HG03064 (cell line): ENCODE results near the gene BCAT1.

Experiments used
- ATAC-seq: cut with Tn5 transposase; IDR thresholded peaks from one replicate; pipeline ENCODE4 v1.9.1; 2021; ENCODE audit warnings: low read depth; ENCODE audit not compliant: unreplicated experiment

BCAT1 gene, protein sequence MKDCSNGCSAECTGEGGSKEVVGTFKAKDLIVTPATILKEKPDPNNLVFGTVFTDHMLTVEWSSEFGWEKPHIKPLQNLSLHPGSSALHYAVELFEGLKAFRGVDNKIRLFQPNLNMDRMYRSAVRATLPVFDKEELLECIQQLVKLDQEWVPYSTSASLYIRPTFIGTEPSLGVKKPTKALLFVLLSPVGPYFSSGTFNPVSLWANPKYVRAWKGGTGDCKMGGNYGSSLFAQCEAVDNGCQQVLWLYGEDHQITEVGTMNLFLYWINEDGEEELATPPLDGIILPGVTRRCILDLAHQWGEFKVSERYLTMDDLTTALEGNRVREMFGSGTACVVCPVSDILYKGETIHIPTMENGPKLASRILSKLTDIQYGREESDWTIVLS

DNA sequence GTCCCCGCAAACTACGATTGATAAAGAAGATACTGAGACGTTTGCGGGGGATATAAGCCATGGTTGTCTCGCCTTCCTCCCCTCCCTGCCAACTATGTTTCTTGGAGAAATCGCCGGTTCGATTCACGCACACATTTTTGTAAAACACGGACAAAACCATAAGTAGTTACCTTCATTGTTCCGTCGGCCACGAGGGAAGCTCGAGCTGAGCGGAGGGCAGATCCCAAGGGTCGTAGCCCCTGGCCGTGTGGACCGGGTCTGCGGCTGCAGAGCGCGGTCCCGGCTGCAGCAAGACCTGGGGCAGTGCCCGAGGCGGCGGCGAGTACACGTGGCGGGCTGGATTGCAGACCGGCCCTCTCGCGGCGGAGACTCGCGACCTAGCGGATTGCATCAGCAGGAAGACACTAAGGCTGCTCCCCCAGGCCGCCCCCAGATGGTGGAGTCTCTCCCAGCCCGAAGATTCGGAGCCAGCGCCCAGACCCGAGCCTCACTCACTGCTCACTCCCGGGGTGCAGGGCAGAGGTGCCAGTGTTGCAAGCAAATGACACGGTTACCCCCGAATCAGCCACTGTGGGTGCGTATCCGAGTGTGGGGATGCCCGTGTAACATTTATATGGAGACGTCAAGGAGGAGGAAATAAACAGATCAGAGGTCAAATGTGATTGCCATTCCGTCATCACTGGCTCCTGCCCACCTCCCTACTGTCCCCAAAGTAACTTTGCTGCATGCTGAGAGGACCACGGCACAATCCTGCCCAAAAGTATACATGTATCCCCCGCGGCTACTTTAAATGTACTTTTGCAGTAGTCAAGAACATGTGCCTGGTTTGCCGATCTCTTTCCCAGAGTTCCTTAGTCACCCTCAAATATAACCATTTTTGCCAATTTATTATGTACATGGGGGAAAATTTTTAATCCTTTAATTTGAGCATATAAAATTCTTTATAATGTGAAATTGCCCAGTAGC is at the start of gene BCAT1:
BCAT1 (minus strand) TSS at position 345 of the 966 bp plus-strand sequence; CDS start at position 176, 169 bp downstream.
- ATAC-seq, result no peak

DNA sequence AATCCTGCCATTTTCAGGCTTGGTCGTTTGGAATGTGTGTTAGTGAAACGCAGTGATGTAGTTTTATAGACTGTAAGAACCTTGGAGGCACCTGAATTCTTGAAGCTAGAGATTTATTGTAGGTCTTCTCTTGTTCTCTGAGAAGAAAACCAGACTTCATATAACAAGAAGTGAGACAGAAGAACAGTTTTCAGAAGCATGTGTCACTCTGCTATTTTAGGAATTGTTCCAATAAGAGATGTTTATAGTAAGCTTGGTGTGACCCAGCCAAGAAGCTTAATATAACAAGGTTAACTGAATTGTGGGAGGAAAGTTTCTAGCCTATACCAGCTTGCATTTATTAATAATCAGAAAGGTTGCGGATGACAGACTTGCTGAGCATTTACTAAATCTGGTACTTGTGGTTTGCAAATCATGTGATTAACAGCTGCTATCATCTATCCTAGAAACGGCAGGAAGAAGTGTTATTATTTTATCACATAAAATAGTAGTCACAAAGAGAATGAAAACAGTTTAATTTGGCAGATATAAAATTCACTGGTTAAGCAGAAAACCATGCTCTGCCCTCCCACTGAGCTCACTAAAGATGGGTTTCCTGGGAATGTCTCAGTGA is 49.2 kb upstream of the BCAT1 start:
- ATAC-seq, result peak; percentile 80

DNA sequence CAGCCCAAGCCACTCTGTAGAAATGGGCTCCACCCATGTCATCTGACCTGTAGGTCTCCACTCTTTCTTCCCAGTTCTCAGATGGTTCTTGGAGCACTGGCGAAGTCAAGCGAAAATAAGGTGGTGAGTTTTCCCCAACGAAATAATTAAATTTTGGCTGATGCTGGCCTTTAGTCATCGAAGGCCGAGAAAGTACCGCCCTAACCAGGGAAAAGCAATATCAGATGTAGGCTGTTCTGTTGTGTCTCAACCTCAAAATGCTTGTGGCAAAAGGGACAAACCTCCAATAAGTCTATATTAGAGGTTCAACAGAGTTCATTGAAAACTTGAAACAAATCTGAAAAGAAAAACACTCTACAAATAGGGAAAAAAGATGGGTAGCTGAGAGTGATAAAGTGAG is 48.6 kb upstream of the BCAT1 start:
- peak; percentile 3 for ATAC-seq

DNA sequence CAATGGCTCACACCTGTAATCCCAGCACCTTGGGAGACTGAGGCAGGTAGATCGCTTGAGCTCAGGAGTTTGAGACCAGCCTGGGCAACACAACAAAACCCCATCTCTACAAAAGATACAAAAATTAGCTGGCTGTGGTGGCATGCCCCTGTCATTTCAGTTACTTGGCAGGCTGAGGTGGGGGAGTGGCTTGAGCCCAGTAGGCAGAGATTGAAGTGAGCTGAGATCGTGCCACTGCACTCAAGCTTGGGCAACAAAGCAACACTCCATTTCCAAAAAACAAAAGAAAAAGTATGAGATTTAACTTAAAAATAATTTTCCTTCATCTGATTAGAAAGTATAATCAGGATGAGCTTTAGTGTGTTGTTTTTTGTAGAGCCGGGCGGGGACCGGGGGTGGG is 47.9 kb upstream of the BCAT1 start:
- no peak for ATAC-seq

DNA sequence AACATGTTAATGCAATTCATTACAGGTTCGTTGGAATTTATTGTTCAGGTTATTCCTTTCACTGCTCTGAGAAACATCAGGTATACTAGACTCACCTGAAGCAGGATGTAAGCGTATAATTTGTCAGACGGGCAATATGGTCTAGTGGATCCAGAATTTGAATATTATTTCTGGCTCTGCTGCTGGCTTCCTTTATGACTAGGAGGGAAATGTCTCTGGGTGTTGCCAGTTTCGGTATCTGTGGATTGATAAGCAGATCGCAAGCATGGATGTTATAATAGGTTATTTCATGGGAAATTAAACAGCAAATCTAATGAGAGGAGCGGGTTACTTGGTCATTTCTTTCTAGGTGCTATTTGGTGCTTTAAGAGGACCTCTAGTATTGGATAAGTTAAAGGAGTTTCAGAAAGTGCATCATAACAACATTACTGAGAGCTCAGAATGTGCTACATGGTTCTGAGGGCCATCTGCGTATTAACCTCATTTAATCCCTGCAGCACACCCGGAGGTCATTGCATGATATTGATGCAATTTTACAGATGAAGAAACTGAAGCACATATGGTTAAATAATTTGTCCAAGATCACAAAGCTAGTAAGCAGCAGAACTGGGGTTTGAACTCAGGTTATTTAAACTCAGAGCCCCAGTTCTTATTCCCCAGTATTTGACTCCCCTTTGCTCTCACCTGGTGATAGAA is 47.3 kb upstream of the BCAT1 start:
- ATAC-seq, result no peak

DNA sequence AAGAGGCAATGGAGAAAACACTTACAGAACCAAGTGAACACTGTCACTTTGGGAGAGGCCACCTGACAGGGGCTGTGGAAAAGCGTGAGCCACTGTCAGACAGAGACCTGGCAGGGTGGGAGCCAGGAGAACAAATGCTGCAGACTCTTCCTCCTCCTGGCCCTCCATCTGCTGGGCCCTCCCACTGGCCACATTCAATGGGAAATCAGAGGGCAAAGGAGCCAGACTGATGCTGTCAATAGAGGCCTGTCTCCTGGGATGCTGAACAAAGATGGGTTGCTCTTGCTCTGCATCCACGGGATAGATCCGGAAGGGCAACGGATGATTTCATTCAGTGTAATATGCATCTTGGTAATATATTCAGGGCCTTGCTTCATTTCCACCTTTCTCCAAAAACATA is 44.9 kb upstream of the BCAT1 start:
- no peak for ATAC-seq

DNA sequence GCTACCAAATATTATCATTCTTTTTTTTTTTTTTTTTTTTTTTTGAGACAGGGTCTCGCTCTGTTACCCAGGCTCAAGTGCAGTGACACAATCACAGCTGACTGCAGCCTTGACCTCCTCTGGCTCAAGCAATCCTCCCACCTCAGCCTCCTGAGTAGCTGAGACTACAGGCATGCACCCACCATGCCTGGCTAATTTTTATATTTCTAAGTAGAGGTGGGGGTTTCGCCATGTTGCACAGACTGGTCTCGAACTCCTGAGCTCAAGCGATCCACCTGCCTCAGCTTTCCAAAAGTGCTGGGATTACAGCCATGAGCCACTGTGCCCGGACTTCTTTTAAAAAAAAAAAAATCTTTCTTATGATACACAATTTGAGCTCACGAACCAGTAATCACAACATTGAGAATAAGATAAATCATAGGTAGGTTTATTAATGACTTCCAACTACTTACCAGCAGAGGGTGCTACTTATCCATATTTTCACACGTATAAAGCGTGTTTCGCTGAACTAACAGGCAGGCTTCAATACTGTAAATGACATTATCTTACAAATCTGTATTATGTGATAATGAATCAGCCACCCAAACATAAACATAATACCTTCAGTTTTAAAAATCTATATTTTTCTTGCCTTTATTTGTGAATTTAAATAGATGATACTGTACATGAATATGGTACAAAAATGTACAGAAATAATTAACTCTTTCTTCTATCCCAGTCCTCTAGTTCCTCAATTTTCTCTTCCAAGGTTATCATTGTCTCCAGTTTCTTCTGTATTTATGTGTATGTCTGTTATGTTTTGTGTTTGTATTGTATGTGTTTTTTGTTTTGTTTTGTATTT is 42.5 kb upstream of the BCAT1 start:
- ATAC-seq, result no peak

DNA sequence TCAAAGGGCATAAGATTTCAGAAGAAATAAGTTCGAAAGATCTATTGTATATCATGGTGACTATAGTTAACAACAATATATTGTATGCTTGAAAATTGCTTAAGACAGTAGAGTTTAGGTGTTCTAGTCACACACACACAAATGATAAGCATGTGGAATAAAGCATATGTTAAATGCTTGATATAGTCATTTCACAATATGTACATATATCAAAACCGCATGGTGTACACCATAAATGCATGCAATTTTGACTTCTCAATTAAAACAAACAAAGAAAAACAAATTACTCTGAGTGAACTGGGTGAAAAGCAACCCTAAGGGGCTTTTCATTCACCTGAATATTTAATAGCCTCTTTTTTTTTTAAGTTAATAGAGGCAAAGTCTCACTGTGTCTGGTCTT is 40.3 kb upstream of the BCAT1 start:
- ATAC-seq, result no peak

DNA sequence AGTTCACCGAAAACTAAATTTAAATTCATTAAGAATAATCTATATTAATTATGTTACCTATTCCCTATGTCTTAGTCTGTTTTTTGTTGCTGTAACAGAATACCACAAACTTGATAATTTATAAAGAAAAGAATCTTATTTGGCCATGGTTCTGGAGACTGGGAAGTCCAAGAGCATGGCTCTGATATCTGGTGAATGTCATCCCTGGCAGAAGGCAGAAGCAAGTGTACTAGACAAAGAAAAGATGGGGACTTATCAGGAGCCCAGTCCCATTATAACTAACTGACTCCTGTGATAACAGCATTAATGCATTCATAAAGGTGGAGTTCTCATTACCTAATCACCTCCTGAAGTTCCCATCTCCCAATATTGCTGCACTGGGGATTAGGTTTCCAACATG is 33.3 kb upstream of the BCAT1 start:
- no peak for ATAC-seq

DNA sequence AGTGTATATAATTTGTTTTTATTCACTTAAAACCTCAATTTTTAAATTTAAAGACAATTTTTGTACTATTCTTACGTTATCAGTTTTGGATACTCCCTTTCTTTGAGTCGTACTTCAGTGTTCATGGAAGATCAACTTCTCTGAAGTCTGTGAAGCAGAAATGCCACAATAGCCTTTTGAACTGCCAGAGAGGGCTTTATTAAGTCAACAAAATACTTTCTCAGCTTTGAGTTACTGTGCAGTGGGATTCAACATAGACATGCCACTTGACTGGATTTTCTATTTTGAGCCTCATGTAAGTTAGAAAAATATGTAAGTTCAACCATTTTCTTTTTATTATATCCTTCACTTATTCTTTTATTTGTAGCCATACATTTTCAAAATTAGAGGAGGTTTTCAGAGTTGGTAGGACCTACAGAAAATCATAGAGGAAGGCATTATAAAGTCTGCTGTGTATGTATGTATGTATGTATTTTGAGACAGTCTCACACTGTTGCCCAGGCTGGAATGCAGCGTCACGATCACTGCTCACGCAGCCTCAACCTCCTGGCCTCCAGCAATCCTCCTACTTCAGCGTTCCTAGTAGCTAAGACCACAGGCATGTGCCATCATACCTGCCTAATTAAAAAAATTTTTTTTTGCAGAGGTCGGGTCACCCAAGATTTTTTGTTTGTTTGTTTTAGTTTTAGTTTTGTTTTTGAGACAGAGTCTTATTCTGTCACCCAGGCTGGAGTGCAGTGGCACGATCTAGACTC is 31.3 kb upstream of the BCAT1 start:
- no peak for ATAC-seq

DNA sequence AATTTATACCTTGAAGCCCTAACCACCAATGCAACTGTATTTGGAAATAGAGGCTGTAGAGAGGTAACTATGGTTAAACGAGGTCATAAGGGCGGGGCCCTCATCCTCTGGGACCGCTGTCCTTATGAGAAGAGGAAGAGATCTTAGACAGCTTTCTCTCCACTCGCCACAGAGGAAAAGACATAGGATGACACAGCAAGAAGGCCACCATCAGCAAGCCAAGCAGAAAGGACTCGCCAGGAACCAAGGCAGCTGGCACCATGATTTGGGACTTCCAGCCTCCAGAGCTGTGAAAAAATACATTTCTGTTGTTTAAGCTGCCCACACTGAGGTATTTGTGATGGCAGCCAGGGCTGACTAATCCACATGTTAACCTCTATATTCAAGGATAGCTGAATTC is 30.4 kb upstream of the BCAT1 start:
- ATAC-seq, result no peak

DNA sequence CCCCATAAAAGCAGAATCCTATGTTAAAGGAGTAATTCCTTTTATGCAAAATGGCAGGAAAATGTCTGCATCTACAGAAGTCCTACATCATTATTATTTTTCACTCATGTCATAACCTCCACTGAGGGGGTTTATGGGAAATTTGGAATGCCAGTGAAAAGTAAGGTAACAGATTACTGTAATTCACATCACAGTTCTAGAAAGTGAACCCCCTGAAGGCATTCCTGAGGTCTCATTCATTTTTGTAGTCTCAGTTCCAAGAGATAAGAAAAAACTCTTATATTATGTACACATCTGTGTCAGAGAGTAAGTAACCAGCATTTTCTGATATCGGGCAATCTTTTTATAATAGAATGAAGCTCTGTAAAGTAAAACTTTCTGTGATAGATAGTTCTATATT is 28.8 kb upstream of the BCAT1 start:
- ATAC-seq, result no peak

DNA sequence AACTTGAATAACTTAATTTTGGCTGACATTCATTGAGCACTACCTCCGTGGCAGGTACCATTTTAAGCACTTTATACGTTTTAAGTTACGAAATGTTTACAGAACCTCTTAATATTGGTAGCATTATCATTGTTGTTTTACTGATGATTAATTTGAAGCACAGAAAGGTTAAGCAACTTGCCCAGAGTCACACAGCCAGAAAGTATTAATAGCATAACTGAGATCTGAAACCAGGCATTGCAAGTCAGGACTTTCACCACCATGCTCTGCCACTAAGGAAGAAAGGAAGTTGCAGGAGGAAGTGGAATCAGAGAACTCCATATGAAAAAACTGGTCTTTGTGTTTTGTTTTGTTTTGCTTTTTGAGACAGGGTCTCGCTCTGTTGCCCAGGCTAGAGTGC is 28.2 kb upstream of the BCAT1 start:
- no peak for ATAC-seq

DNA sequence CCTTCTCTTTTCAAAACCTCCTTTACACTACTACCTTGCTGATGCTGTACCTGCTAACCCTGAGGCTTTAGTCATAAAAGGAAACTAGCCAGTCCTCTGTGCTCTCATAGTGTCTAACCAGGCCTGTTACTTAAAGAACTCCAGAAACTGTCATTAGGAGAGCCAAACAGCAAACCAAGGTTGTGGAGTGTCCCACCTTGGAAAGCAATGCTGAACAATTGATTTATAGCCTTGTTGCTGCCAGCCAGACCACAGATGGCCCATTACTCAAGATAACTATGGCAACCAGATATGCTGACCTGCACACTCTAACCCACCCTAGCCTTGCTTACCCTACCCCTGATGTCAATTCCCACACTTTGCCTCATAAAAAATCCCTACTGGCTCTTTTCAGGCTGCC is 26.5 kb upstream of the BCAT1 start:
- ATAC-seq, result no peak

DNA sequence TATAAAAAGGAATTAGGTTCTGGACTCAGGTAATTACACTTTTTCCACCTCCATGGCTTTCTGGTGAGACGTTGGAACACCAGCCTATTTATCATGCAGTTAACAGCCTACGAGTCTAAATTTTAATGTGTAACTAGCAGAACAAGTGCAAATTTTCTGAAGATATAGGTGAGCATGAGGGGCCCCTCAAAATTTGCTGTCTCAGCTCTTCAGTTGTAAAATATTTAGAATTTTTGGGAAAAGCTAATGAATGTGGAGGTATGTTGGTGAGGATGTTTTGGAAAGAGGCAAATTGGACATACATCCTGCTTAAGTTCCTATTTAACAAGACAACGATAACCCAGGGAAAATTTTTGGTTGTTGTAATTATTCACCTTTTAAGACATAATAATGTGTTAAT is 25.3 kb upstream of the BCAT1 start:
- ATAC-seq, result no peak

DNA sequence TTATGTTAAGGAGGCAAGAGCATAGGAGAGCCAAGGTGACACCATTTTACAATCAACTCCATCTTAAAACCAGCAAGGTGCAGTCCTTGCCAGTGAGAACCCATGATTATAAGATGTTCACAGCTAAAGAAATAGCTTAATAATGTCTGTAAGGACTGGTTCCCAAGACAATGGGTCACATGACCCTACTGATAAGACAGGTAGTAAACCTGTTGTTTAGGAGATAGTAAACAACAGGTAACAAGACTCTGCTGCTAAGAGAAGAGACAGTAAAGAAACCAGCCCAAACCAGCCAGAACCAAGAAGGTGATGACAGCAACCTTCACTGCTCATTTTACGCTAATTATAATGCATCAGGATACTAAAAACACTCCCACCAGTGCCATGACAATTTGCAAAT is 23.2 kb upstream of the BCAT1 start:
- no peak for ATAC-seq

DNA sequence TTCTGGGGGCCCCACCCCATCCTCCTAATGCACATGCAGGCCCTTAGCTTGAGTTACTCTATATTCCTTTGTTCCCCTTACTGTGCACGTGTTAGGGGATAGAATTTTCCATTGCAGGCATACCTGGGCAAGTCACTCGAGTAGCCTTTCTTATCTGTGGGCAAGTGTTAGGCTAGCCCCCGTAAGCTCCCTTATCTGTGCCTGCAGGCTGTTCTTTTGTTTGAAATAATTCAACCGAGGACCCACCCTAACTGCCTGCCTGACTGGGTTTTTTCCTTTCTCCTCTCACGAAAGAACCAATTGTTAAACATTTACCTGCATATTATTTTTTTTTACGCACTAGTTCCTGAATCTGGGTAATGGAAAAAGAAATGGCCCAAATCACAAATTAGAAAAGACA is 21.3 kb upstream of the BCAT1 start:
- no peak for ATAC-seq

DNA sequence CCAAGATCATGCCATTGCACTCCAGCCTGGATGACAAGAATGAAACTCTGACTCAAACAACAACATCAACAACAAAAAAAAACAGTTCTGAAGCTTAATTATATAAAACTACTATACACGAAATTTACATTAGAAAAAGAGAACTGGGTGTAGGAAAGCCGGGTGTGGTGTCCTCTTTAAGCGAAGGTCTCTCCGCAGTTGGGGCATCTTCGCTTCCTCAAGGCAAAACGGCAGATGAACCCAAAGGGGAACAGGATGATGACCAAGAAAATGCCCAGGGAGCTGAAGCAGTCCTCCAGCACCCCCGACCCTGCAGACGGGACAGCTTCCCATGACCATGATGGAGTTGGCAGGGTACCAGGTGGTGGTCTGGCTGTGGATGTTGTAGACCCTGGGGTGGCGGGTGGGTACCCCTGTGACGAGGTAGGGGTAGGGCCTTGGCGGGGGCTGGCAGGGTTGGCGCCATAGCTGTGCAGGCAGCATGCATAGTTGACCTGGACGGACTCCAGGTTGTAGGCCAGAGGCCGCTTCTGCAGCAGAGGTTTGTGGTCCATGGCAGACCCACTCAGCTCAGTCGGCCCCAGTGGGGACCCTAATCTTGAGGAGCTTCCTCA is 18.2 kb upstream of the BCAT1 start:
- no peak for ATAC-seq

DNA sequence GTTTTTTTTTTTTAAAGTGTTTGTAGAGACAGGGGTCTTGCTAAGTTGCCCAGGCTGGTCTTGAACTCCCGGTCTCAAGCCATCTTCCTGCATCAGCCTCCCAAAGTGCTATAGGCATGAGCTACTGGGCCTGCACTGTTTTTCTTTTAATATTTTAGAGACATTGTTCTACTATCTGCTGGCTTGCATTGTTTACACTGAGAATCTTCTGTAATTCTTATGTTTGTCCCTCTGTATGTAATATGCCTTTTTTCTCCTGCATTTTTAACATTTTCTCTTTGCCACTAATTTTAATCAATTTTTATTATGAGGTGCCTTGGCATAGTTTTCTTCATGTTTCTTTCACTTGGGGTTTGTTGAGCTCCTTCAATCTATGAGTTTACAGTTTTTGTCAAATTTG is 15.4 kb upstream of the BCAT1 start:
- ATAC-seq, result no peak
